GM19043 (cell line): Measurements from ENCODE around the gene OR2V2.

Experiments used
- ATAC-seq: cut with Tn5 transposase; IDR thresholded peaks from one replicate; pipeline ENCODE4 v1.9.1; 2021; ENCODE audit warnings: low read depth; ENCODE audit not compliant: unreplicated experiment

The OR2V2 gene

DNA sequence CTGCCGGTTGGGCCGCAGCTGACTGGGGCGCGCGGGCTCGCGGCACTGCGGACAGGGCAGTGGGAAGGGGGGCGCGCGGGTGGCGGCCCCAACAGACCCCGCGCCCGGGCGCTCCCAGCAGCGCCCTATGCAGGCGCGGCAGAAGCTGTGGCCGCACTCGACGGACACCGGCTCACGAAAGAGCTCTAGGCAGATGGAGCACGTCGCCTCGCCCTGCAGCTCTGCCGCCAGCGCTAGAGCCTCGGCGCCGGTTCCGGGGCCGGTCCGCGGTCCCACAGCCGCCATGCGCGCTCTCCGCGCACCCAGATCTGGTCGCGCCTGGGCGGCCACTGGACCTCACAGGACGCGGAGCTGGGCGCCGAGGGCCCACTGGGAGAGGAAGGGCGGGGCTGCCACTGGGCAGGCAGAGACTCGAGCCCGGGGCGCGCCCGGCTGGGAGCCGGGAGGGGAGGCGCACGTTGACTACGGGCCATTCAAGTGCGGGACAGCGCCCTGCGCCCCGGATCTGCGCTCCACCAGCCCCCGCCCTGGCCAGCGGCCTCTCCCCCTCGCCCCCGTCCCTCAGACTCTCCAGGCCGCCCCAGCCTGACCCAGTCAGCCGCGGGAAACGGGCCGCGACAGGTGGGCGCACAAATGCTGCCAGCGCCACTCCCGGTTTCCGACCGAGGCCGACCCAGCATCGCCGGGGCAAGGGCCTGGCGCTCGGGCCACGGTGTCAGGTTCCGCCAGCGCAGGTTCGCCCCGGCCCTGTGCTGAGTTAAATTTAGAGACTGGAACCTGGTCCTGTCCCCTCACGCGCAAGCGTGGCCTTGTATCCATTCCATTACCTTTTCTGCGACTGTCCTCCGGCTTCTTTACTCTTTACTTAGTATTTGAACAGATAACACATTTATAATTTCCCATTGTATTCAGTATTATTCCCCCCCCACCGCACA is 57.7 kb downstream of the OR2V2 start, which contains the start of gene TRIM7:
Gene TRIM7, minus strand, starts transcription at position 371 of the 935 bp plus-strand sequence. Its CDS starts 86 bp downstream, at position 285.
- ATAC-seq = no peak

DNA sequence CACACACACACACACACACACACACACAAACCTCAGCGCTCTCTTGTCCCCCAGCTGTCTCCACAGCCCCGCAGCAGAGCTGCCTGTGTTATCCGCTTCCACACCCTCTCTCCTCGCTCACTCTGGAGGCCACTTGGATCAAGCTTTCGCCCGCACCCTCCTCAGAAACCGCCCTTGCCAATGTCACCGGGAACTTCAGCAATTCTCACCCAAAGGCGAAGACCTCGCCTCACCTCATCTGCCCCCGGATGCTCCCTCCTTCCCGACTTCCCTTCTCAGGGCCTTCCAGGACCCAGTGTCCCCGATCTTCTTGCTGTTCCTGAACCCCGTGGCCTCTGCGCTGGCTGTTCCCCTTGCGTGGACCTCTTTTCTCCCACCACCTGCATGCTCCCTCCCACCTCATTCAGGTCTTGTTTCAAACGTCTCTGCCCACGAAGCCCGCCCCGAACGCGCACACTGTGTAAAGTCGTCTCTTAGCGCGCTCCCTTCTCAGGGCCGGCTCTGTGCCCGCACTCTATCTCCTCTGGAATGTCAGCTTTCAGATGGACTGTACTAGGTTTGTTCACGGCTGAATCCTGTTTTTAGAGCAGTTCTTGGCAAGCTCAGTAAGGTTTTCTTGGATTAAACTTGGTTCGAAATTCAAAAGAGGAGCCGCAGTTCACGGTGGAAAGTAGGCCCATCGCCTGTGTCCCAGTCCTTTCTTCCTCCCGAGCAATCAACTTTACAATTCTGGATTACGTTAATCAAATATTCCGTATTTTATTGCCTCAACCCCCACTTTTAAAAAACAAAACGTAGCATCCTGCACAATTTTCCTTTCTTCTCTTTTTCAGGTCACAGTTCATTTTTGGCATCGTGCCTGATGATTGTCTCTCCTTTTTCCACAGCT is 58.6 kb downstream of the OR2V2 start:
- ATAC-seq = no peak

DNA sequence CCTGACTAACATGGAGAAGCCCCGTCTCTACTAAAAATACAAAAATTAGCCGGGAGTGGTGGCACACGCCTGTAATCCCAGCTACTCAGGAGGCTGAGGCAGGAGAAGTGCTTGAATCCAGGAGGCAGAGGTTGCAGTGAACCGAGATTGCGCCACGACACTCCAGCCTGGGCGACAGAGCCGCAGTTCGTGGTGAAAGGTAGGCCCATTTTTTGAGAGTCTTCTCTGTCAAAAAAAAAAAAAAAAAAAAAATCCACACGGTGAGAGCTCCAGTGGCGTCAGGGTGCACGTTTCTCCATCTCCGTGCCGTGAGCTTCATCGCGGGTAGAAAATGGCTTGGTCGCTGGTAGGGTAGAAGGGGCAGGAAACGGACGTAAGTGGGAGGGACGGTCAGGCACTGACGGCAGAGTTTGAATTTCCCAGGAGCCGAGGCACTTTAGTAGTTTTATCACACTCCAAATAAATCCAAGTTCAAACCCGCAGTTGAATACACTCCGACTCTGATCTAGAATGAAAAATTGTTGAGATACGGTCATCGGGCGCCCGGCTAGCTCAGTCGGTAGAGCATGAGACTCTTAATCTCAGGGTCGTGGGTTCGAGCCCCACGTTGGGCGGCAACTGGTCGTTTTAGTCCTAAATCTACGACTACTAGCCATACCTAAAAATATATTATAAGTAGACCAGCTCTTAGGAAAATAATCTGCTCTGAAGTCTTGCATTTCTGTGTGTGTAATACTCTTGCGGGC is 60.0 kb downstream of the OR2V2 start:
- no peak for ATAC-seq

DNA sequence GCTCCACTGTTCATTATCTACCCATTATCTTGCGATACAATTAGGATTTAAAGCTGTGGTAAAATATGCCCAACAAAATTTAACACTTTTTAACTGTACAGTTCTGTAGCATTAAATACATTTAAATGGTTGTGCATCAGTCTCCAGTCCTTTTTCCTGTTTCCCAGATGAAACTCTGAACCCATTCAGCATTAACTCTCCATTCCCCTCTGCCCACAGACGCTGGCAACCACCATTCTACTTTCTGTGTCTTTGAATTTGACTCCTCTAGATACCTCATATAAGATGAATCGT is 60.5 kb downstream of the OR2V2 start:
- ATAC-seq = no peak
